HG03575 (cell line): ENCODE data around the gene PLEKHG7.

Experiments
- ATAC-seq: cut with Tn5 transposase; IDR thresholded peaks from one replicate; pipeline ENCODE4 v1.9.1; 2021; ENCODE audit not compliant: unreplicated experiment, insufficient number of reproducible peaks, low FRiP score; ENCODE audit errors: extremely low read depth

Gene PLEKHG7

DNA sequence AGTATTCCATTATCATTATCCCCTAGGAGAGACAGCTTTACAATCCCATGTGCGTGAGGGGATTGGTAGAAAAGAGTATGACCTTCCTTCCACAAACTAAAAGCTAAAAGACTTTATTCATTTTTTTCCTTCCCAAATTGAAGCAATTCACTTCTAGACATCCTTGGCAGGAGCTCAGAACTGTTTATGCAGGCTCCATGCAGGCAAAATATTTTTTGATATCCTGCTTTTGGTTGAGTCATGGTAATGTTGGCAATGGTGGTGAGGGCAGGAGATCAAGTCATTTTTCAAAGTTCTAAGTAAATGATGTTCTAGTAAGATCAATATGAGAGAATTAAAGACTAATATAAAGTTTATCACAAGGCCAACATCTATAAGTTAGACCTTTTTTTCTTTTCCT, 1.3 kb upstream of the PLEKHG7 start:
- no peak for ATAC-seq

DNA sequence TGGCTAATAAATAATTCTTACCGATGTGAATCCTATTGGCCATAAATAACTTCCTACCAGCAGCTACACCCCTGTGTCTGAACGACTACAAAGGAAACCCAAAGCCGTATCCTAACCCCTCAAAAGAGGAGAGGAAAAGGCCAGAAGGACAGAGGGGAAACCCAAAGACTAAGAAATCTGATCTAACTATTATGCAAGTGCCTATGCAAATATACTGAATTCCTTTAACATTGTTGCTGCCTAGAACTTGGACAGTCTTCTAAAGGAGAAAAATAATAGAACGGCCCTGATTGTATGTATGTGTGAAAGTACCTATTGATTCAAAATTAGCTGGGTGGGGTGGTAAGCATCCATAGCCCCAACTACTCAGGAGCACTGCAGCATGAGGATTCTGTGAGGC, 997 bp downstream of the PLEKHG7 start:
- ATAC-seq: no peak

DNA sequence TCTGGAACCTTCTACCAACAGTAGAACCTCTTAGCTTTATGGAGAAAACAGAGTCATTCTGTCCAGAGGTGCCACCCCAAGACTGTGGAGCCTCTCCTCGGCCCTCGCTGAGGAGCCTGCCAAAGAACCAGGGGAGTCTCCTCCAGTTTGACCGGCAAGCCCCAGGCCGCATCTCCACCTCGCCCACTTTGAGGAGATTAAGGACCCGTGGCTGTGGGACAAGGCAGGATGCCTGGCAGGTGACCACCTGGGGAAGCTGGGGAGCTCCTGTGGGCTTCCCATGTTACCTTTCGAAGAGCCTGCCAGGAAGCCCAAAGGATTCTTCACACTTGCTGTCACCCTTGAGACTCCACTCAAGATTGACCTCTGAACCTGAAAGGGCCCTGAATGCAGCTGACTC, 3.8 kb downstream of the PLEKHG7 start:
- no peak for ATAC-seq

DNA sequence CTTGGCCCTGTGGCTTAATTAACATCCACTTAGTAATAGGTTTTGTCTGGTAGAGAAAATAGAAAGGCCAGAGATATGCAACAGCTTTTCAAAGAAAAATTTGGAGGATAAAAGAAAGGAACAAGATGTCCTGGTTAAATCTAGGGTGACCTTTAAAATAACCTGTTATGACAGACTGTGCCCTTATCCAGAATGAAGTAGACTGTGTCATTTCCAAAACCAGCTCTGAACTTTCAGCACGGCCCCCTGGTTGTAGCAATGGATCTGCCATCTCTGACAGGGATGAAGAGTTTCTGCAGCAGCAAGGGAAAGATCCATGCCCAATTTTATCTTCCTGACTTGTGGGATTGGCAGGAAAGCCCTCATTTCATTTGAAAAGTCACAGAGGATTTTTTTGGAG, 5.1 kb downstream of the PLEKHG7 start:
- ATAC-seq: no peak

DNA sequence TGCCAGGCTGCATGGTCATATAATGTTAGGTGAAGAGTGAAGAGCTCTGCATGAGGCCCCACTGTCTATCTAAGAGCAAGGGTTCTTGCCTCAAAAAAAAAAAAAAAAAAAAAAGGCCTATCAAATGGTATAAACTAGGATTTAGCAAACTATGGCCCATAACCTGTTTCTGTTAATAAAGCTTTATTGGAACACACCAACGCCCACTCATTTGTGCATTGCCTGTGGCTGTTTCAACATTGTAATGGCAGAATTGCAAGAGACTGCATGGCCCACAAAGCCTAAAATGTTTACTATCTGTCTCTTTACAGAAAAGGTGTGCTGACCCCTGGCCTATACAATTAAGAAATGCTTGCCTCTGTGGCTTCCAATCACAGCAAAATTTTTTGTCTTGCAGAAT, 12.8 kb downstream of the PLEKHG7 start:
- ATAC-seq: no peak

DNA sequence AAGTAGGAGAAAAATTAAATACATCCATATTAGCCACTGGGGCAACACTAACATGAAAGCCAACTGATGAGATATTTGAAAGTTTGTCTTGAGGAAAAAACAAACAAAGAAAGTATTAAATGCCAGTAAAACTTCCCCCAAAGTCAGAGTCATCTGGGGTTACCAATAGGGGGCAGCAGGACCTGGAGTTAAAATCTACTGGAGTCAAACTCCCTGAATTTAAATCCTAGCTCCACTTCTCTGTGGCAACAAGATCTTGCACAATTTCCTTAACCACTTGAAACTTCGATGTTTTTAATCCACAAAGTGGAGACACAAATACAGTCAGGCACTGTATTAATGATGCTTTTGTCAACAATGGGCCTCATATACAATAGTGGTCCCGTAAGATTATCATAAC, 14.4 kb downstream of the PLEKHG7 start:
- ATAC-seq: no peak

DNA sequence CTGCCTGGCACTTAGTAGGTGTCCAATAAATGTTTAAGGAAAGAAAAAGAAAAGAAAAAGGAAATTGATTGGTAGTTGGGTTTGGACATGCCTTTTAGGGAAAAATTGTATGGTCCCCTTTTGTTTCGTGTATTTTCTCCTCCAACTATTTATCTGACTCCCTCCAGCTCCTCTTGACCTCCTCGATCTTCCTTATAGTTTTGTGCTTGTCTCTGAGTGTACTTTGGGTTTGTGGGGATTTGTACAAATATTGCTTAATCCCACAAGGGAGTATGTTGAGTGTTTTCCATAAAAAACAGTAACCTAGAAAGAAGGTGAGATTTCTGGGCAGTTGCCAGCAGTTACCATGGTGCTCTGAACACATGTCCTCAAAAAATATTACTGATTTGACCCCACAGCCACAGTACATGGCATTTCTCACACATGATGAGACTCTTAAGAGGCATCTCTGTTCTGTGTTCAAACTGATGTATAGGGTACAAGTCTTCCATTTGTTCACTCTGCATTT, 15.7 kb downstream of the PLEKHG7 start:
- no peak for ATAC-seq

DNA sequence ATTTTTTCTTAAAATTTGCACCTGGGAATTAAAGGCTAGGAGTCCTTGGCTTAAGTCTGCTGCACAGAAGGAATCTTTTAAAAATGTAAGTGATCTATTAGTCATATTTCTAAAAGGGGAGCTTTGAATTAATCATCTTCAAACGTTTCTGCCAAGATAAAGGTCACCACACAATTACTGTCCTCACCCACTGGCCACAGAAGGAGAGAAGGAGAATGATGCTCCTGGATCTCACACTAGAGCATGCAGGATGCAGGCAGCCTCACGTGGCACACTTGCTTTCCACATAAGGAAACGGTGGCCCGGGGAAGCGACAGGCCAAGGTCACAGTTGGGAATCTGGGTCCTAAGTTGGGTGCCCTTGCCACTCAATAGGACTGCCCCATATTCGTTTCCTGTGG, 16.9 kb downstream of the PLEKHG7 start:
- no peak for ATAC-seq

DNA sequence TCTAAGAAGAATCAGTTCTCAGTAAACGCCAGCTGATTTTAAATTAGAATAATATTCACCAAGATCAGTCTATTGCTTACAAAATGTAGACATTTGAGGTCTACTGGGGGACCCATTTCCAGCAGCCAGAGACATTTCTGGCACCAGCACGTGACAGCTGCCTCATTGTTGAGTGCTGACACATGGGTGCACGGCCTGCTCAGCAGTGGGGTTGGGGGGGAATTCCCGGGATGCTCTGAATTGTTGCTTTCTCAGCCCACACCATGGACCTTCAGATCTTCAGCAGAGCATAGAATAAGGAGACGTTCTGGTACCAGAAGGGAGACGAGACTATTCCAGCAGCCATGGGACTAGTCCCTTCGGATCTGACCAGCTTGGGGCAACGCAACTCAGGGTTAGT, 18.3 kb downstream of the PLEKHG7 start:
- ATAC-seq: no peak

DNA sequence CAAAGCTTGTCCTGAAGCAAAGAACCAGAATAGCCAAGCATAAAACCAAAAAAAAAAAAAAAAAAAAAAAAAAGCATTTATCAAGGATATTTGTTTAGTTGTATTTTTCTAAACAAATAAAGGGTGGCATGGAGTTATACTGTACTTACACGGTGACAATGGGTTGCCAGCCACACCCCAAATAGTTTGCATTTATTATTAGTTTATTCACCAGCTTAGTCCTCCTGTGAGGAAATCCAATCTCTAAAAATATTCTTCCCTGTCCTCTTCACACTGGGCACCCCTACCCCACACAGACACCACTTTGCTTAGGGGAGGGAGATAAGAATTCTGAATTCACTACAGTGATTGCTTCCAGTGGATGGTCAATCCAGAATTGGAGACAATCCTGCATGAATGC, 18.9 kb downstream of the PLEKHG7 start:
- ATAC-seq: no peak

DNA sequence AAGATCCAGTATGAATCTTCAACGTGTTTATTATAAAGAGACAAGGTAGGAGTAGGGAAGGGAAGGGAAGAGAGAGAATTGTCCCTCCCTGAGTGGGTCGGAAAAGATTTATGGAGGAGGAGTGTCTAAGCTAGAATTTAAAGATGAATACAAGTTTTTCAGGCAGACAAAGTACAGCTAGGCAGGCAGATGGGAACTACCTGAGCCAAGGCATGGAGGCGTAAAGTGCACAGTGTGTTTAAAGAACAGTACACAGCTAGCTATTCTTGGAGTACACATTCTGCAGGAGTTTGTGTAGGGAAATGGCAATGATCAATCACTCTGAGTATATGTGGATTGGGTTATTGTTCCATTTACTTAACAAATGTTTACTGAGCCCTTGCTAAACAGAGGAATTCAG, 20.1 kb downstream of the PLEKHG7 start:
- ATAC-seq: no peak

DNA sequence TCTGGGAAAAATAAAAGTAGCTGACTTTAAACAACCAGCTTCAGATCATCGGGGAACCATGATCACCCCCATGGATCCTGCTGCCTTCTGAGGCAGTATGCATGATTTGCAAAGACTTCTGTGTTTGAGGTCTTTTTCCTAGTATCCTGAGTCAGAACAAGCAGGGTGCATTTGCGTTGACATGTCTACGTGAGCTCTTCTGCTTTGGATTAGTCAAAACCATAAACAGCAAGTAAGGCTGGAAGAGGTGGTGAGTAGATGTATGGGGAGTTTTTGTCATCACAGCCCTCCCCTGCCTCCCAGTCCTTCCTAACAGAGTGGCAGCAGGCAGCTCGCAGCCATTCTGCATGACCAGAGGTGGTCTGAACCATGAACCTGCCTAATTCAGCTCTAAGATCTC, 24.1 kb downstream of the PLEKHG7 start:
- no peak for ATAC-seq

DNA sequence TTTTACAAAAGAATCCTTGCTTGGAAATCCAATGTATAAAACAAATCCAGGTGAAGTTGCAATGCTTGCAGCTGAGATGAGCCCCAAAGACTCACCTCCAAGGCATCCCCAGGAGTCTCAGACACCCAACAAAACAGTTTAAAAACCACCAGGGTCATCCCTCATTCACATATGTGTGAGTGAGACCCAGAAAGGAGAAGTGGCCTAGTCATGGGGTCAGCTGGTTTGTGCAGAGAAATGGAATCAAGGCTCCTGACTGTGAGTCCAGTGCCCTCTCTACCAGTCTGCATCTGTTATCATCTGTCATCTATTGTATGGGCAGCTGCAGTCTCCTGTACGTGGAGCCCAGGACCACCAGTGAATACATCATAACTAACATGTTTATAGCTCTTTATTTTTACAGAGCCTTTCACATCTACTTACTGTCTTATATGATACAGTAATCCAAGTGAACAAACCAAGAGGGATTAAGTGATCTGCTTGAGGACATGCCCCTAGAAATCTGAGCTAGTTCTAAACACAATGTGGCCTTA, 27.1 kb downstream of the PLEKHG7 start:
- no peak for ATAC-seq

DNA sequence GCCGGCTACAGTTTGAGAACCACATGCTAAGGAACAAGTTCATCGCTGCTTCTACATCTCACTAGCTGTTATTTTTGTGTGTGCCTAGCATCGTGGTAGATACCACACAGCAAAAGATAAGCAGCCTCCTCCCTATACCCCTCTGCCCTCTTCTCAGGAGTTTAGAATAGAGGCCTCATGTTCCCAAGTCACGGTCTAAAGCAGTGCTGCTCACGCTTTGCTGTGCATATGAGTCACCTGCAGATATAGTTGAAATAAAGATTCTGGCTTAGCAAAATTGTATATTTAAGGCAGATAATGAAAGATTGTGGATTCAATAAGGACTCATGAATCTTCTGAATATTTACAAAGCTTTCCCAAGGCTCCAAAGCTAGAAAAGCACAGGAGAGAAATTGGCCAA, 28.0 kb downstream of the PLEKHG7 start:
- no peak for ATAC-seq

DNA sequence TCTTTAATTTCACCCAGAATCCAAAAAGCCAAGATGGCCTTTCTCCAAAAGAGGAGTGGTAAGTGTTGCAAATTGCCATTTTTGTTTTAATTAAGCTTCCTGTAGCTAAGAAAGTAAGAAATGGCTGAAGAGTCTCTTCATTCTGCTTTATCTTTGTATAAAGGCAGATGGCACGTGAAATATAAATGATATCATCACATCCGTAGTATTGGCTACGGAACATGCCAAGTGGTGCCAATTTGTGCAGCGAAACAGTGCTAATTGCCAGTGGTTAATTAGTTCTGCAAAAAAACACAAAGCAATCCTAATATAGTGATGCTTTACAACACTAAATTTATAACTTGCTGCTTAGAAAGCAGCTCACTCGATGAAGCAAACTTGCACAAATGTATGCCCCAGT, 29.4 kb downstream of the PLEKHG7 start:
- no peak for ATAC-seq

DNA sequence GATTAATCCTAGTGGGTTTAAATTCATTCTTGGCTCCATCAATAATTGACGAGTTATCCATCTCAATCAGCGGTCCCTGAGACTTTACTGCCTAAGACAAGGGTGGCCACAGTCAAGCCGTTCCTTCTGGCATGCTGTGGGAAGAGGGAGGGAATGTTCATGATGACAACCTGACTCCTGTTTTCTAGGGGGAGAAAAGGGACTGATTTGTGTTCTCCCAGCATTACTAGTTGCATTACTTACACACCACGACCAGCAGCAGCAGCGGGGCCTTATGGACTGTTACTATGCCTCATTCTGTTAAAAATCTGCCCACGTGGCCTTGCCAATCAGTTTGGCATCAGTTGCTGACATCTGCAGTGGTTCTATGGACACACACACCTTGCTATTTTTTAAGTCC, 29.9 kb downstream of the PLEKHG7 start:
- no peak for ATAC-seq

DNA sequence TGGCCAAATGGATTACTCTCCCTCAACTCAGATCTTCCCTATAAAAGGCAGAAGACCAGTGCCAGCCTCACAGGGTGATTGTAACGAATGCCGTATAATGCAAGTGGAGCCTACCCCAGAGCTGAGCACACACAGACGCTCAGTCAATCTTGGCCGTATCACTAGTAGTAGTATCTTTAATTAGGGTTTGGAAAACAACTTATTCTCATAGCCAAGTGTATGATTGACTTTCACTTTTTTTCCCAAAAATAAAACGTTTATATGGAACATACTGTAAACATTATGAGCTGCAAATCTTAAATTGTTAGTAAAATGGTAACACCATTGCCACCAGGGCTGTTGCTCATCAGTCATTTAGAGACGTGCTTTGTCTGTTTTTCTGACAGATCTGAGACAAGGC, 30.4 kb downstream of the PLEKHG7 start:
- ATAC-seq: no peak

DNA sequence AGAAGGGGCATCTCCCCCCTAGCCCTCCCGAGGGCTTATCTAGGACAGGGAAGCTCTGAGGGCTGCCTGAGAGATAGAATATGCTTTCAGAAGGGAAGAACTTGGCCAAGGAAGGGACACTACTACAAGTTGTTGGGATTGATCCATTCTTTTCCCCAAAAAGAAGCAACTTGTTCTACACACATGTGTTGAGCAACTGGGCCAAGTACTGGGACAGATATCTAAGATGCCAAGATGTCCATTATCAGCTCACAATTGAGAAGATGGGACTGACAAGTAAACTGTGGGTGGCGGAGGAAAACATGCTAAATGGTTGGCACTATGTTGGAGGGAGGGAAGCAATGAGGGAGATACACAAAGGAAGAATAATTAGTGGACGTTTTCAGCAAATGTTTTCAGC, 30.9 kb downstream of the PLEKHG7 start:
- no peak for ATAC-seq

DNA sequence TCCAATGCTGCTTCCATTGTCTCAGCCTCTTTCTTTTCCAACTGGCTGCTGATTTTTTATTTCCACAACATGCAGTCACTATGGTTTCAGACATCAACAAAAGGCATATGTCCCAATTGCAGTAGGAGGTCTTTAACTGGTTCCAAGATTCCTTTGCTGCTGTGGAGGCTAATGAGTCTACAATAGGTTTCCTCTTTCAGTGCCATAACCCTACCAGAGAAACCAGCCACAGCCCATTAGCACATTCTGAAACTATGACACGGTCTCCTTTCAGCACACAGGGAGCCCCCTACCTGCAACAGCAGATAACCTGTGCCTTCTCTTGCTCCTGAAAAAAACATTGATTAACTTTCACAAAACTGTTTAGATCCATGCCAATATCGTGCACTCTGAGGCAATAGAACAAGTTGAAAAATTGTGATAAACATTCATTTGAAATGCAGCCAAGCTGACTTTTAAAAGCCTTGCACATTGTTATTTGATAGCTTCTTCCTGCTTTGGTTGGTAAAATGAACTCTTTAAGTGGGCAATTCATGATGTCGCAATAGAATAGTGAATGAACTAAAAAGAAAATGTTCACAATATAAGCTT, 32.4 kb downstream of the PLEKHG7 start:
- no peak for ATAC-seq

DNA sequence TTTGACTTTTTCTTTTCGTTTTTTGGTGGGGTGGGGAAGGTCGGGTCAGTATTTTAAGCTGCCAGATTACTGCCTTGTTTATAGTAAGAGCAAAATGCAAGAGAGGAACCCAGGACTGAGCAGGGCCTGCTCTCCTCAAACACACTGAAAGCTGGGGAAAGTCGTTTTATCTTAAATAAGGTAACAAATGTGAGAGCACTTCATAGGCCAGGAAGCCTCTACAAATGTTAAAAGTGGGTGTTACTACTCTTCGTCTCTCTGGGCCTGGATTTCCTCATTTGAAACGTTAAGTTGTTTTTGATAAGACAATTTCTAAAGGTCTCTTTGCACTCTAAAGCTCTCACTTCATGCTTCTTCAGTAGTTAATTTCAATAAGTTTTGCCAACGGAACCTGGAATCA, 33.8 kb downstream of the PLEKHG7 start:
- ATAC-seq: no peak
